Caco-2 (cell line): ENCODE measurements around the gene ITPKC. TPM values are rescaled to one million over a fixed set of nuclear protein-coding genes. Genes with fewer than 3 reads are reported as not detected.

ENCODE experiments used
- BruUV-seq: library from RNA; stranded (reverse); fragments of 400-500 nt; replicated peaks from 2 replicates; lab custom pipeline; 2021; lab: Mats Ljungman, UMichigan
- CTCF ChIA-PET: fragments of 300-600 bp; sonication (Branson Sonifier 250); formaldehyde crosslinking; loops from one replicate; lab custom pipeline; 2022; ENCODE audit warnings: antibody characterized with exemption; lab: Charles Lee
- POLR2A ChIA-PET: fragments of 300-600 bp; sonication (Branson Sonifier 250); formaldehyde crosslinking; loops from one replicate; lab custom pipeline; 2022; ENCODE audit warnings: antibody characterized with exemption; lab: Charles Lee
- DNase-seq, 2 experiments: peaks; one replicate each; pipeline versions ENCODE4 v3.0.0 to v3.0.0-alpha.2; 2020 to 2022
- H3K27me3 ChIP-seq: replicated peaks from 2 replicates; pipeline ENCODE4 v1.6.0; 2011; ENCODE audit warnings: low read length; ENCODE audit not compliant: control insufficient read depth, insufficient read depth
- H3K36me3 ChIP-seq: 2 replicates; pipeline ENCODE4 v1.5.1; 2011; ENCODE audit warnings: low read length; ENCODE audit not compliant: control insufficient read depth, insufficient read depth
- H3K4me1 ChIP-seq: fragments of 250-450 bp; sonication (Bioruptor Pico); 2 replicates; pipeline ENCODE4 v1.5.1; 2020; ENCODE audit warnings: mild to moderate bottlenecking
- H3K4me3 ChIP-seq: 2 replicates; pipeline ENCODE4 v1.5.1; 2011; ENCODE audit warnings: low read depth, mild to moderate bottlenecking, control low read depth, low read length
- H3K9me3 ChIP-seq: fragments of 250-450 bp; sonication (Bioruptor Pico); 2 replicates; pipeline ENCODE4 v1.5.1; 2020; ENCODE audit warnings: mild to moderate bottlenecking, moderate library complexity
- H3K27ac Mint-ChIP-seq: one replicate; pipeline ENCODE4 v1.8.0; 2022; ENCODE audit warnings: mixed read lengths; ENCODE audit not compliant: unreplicated experiment
- H3K27me3 Mint-ChIP-seq: one replicate; pipeline ENCODE4 v1.8.0; 2022; ENCODE audit warnings: mixed read lengths; ENCODE audit not compliant: insufficient read depth, unreplicated experiment
- H3K36me3 Mint-ChIP-seq: one replicate; pipeline ENCODE4 v1.8.0; 2022; ENCODE audit warnings: mild to moderate bottlenecking, mixed read lengths; ENCODE audit not compliant: insufficient read depth, unreplicated experiment
- H3K4me1 Mint-ChIP-seq: one replicate; pipeline ENCODE4 v1.8.0; 2022; ENCODE audit warnings: low read depth, mixed read lengths; ENCODE audit not compliant: unreplicated experiment
- H3K4me3 Mint-ChIP-seq: one replicate; pipeline ENCODE4 v1.8.0; 2022; ENCODE audit warnings: mild to moderate bottlenecking, moderate library complexity, mixed read lengths; ENCODE audit not compliant: unreplicated experiment
- H3K9me3 Mint-ChIP-seq: one replicate; pipeline ENCODE4 v1.8.0; 2022; ENCODE audit warnings: mixed read lengths; ENCODE audit not compliant: unreplicated experiment
- intact Hi-C: fragments of 100-400 bp; cut with micrococcal nuclease; formaldehyde crosslinking; loops from one replicate; pipeline ENCODE4 v1.10.0; 2022; ENCODE audit not compliant: unreplicated experiment
- total RNA-seq: library from RNA; stranded (reverse); gene quantifications from 2 replicates; pipeline ENCODE4 v1.2.3, GENCODE V29; 2022
- TF ChIP-seq, protein P1 (sequence below), 2 experiments: fragments of 200-600 bp in 1 of 2; IDR thresholded peaks; 1 replicate in 1 of 2; 2 replicates in 1 of 2; pipeline versions ENCODE4 v1.5.1 to v1.8.0; 2011 to 2022; ENCODE audit warnings: antibody characterized with exemption in 1 of 2, control low read depth in 1 of 2, inconsistent platforms in 1 of 2, low read depth in 1 of 2, low read length in 1 of 2, mild to moderate bottlenecking in 1 of 2, moderate library complexity in 1 of 2; ENCODE audit not compliant: insufficient read depth in 1 of 2, severe bottlenecking in 1 of 2, unreplicated experiment in 1 of 2

The ITPKC gene
- total RNA-seq, 1 experiment from 2014 or later, result 31.2 TPM

DNA sequence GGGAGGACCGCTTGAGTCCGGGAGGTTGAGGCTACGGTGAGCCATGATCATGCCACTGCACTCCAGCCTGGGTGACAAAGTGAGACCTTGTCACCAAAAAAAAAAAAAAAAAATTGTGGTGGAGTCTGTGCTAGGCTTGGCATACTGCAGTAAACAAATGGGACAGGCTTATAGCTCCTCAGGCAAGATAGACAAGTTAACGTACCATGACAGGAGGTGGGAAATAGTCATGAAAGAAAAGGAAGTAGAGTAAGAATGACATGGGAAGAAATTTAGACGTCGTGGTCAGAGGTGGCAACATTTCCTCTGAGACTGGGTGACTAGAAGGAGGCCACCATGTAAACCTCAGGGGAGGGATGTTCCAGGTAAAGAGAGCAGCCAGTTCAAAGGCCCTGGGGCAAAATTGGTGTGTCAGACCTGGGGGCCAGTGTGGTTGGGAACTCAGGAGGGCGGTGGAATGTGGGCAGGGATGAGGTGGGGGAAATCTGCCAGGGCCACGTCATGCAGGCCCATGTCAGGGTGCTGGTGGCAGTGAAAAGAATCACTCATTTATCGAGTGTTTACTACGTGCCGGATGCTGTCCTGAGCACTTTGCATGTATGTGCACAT lies 39.7 kb downstream of the ITPKC start:
- ChIA-PET CTCF (interaction anchor here (0.6 to 1.4 kb wide), 2 partner anchors 21 to 66 kb away, joined by 3 read pairs; partner anchors contain the start of gene NUMBL), POLR2A (interaction anchor here (3.1 kb wide), 1 partner anchor 21 kb away, joined by 11 read pairs; the partner anchor contains the start of gene RAB4B)
- peaks cover 97% of the 10 kb centered on the region for H3K36me3 Mint-ChIP-seq
- Histone ChIP-seq H3K36me3 (peaks cover 5% of the 10 kb centered on the region), H3K27me3 (no peaks in the 10 kb centered on the region), H3K4me3 (no peak overlapping the region), H3K9me3 (no peaks in the 10 kb centered on the region), H3K4me1 (peaks cover 11% of the 10 kb centered on the region)
- BruUV-seq, result no TSS peak
- no peak for DNase-seq
- peaks cover 16% of the 10 kb centered on the region for H3K4me1 Mint-ChIP-seq
- H3K4me3 Mint-ChIP-seq, result no peak overlapping the region
- no peaks in the 10 kb centered on the region for H3K9me3 Mint-ChIP-seq
- no peak overlapping the region for H3K27ac Mint-ChIP-seq
- H3K27me3 Mint-ChIP-seq, result no peaks in the 10 kb centered on the region
- TF ChIP-seq, protein P1, sequence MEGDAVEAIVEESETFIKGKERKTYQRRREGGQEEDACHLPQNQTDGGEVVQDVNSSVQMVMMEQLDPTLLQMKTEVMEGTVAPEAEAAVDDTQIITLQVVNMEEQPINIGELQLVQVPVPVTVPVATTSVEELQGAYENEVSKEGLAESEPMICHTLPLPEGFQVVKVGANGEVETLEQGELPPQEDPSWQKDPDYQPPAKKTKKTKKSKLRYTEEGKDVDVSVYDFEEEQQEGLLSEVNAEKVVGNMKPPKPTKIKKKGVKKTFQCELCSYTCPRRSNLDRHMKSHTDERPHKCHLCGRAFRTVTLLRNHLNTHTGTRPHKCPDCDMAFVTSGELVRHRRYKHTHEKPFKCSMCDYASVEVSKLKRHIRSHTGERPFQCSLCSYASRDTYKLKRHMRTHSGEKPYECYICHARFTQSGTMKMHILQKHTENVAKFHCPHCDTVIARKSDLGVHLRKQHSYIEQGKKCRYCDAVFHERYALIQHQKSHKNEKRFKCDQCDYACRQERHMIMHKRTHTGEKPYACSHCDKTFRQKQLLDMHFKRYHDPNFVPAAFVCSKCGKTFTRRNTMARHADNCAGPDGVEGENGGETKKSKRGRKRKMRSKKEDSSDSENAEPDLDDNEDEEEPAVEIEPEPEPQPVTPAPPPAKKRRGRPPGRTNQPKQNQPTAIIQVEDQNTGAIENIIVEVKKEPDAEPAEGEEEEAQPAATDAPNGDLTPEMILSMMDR (IDR thresholded peaks at IDR 0.05; ENCODE audit: insufficient read depth in 1 of 2, low read depth in 1 of 2, low read length in 1 of 2, severe bottlenecking in 1 of 2, unreplicated experiment in 1 of 2), result no peak
- intact Hi-C loops, result loop anchor here (10.0 kb wide), 1 partner anchor 92 kb away; no protein-coding TSS in a partner anchor

DNA sequence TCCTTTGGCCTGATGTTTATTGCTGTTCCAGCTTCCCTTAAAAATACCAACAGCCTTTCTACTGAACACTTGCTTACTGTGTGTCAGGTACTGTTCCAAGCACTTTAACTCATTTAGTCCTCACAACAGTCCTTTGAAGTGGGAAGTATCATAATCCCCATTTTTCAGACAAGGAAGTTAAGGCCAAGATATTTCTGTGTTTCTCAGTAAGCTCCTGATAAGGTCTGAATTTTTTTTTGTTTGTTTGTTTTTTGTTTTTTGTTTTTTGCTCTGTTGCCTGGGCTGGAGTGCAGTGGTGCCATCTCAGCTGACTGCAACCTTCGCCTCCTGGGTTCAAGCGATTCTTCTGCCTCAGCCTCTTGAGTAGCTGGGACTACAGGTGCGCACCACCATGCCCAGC lies 41.6 kb downstream of the ITPKC start:
- Histone ChIP-seq H3K36me3 (peaks cover 13% of the 10 kb centered on the region), H3K4me3 (no peak overlapping the region), H3K9me3 (no peaks in the 10 kb centered on the region), H3K4me1 (peaks cover 8% of the 10 kb centered on the region), H3K27me3 (no peaks in the 10 kb centered on the region)
- Mint-ChIP-seq H3K27me3 (no peaks in the 10 kb centered on the region), H3K4me1 (peaks cover 15% of the 10 kb centered on the region), H3K9me3 (no peaks in the 10 kb centered on the region), H3K27ac (no peak overlapping the region), H3K4me3 (no peak overlapping the region), H3K36me3 (peaks cover 99% of the 10 kb centered on the region)
- ChIA-PET POLR2A (interaction anchor here (3.1 kb wide), 1 partner anchor 19 kb away, joined by 11 read pairs; the partner anchor contains the start of gene RAB4B), CTCF (no interaction called here)
- BruUV-seq, result no TSS peak
- intact Hi-C loops, result loop anchor here (10.0 kb wide), 1 partner anchor 94 kb away; no protein-coding TSS in a partner anchor
- DNase-seq, result no peak
- TF ChIP-seq, protein P1 (IDR thresholded peaks at IDR 0.05; ENCODE audit: insufficient read depth in 1 of 2, low read depth in 1 of 2, low read length in 1 of 2, severe bottlenecking in 1 of 2, unreplicated experiment in 1 of 2), result no peak

DNA sequence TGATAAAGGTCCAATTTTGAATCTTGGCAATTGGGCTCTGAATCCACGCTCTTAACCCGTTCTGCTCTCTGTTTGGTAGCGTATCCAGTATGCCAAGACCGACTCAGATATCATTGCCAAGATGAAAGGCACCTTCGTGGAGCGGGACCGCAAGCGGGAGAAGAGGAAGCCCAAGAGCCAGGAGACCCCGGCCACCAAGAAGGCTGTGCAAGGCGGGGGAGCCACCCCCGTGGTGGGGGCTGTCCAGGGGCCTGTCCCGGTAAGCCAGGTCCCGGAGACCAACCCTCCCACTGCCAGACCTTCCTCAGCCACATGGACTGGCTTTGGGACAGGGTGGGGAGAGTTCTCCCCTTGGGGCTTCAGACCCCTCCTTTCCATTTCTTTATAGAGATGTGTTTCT lies 42.4 kb downstream of the ITPKC start:
- DNase-seq, result no peak
- H3K4me3 ChIP-seq, result no peak overlapping the region
- peaks cover 17% of the 10 kb centered on the region for H3K36me3 ChIP-seq
- CTCF ChIA-PET, result no interaction called here
- H3K27me3 ChIP-seq, result no peaks in the 10 kb centered on the region
- H3K36me3 Mint-ChIP-seq, result peaks cover 100% of the 10 kb centered on the region
- no TSS peak for BruUV-seq
- no peaks in the 10 kb centered on the region for H3K9me3 Mint-ChIP-seq
- no peaks in the 10 kb centered on the region for H3K9me3 ChIP-seq
- intact Hi-C loops, result loop anchor here (10.0 kb wide), 1 partner anchor 95 kb away; no protein-coding TSS in a partner anchor
- peaks cover 12% of the 10 kb centered on the region for H3K4me1 Mint-ChIP-seq
- no peaks in the 10 kb centered on the region for H3K27me3 Mint-ChIP-seq
- TF ChIP-seq, protein P1 (IDR thresholded peaks at IDR 0.05; ENCODE audit: insufficient read depth in 1 of 2, low read depth in 1 of 2, low read length in 1 of 2, severe bottlenecking in 1 of 2, unreplicated experiment in 1 of 2), result no peak
- peaks cover 5% of the 10 kb centered on the region for H3K4me1 ChIP-seq
- H3K4me3 Mint-ChIP-seq, result no peak overlapping the region
- POLR2A ChIA-PET, result no interaction called here
- no peak overlapping the region for H3K27ac Mint-ChIP-seq
